Measurements from ENCODE around the gene ARMC5. TPM values are rescaled to one million over a fixed set of nuclear protein-coding genes. Genes with fewer than 3 reads are reported as not detected.
A peak's percentile ranks its signal among the peaks of the same experiment; 100 is the strongest.
"Not testable (repeated sequence)": the region's sequence is repeated elsewhere in the genome, so short reads cannot be mapped to it uniquely, and the experiment has no call there.

The ARMC5 gene, protein sequence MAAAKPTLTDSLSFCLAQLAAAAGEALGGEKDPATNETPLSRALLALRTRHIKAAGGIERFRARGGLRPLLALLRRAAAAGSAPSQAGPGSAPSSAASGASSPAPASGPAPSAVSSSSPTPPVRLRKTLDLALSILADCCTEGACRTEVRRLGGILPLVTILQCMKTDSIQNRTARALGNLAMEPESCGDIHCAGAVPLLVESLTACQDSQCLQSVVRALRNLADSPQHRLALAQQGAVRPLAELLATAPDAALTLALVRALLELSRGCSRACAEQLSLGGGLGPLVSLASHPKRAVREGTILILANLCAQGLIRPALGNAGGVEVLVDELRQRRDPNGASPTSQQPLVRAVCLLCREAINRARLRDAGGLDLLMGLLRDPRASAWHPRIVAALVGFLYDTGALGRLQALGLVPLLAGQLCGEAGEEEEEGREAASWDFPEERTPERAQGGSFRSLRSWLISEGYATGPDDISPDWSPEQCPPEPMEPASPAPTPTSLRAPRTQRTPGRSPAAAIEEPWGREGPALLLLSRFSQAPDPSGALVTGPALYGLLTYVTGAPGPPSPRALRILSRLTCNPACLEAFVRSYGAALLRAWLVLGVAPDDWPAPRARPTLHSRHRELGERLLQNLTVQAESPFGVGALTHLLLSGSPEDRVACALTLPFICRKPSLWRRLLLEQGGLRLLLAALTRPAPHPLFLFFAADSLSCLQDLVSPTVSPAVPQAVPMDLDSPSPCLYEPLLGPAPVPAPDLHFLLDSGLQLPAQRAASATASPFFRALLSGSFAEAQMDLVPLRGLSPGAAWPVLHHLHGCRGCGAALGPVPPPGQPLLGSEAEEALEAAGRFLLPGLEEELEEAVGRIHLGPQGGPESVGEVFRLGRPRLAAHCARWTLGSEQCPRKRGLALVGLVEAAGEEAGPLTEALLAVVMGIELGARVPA
- 10 to 100 TPM; 11.4 to 12.3 TPM for total RNA-seq

DNA sequence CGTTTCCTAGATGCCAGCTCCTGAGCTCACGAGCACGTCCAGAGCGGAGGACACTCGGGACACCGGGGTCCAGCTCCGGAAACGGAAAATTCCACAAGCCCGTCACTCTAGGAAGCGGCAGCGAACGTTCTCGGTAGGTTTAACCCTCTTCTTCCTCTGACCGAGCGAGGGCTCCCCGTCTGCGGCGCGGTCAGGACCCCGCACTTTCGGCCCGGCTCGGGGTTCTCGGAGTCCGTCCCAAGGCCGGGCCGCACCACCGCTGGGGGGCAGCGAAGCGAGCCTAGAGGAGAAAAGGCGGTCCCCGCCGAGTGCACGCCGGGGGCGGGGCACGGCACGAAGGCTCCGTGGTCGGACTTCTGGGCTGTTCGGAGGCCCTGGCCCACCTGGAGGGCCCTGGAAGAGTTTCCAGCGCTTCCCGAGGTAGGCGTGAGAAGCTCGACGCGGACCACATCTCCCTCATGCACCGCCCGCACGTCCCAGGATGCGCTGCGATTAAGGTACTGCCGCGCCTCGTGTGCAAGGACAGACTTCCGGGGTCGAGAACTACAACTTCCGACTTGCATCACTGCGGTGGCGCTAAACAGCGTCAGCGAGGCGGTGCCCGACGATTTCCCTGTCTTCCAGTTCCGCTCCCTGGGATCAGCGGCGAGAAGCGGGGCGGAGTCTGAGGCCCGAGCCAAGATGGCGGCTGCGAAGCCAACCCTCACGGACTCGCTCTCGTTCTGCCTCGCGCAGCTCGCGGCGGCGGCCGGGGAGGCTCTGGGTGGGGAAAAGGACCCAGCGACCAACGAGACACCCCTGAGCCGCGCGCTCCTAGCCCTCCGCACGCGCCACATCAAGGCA lies at the start of gene ARMC5:
Gene ARMC5, plus strand, starts transcription at position 658 of the 843 bp plus-strand sequence. Its CDS starts 24 bp downstream, at position 682.
- H3K4me3 Mint-ChIP-seq, result peak within 1 kb of the TSS; percentile 92
- CTCF ChIA-PET, result interaction anchor here (0.6 to 6.3 kb wide), 23 partner anchors 8 to 434 kb away, joined by 3 to 33 read pairs (median 4); partner anchors contain the start of genes TGFB1I1 and ZNF843

DNA sequence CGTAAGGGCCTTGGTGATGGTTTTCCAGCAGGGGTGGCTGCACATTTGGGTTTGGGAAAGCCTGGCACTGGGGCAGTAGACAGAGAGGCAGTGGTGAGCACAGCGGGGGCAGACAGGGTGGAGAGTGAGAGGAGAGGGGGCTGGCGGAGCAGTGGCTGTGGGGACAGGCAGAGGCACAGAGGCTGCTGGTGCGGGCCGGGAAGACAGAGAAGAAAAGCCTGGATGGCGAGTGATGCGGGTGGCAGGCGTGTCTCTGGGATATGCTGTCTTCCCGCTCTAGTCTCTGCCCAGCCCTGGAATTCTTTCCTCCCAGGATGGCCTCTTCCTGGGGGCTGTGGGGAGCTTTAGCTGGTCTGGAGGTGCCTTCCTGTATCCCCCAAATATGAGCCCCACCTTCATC lies 49.2 kb upstream of the ARMC5 start:
- ChIA-PET CTCF (interaction anchor here (0.6 to 1.3 kb wide), 4 partner anchors 8 to 230 kb away, joined by 3 to 4 read pairs (median 4); partner anchors contain the start of gene FUS), POLR2A (no interaction called here)
- Mint-ChIP-seq H3K4me1 (peaks cover 8% of the 10 kb centered on the region), H3K4me3 (no peak overlapping the region), H3K27ac (no peak overlapping the region), H3K27me3 (peaks cover 7% of the 10 kb centered on the region), H3K9me3 (no peaks in the 10 kb centered on the region), H3K36me3 (ENCODE audit: low read depth) (no peaks in the 10 kb centered on the region)
- no peak for DNase-seq

More for the DNA sequence above, at the start of gene ARMC5:
- POLR2A ChIA-PET, result no interaction called here
- H3K36me3 Mint-ChIP-seq (ENCODE audit: low read depth), result peaks cover 20% of the 10 kb centered on the region
- H3K4me1 Mint-ChIP-seq, result peaks cover 48% of the 10 kb centered on the region
- no peaks in the 10 kb centered on the region for H3K27me3 Mint-ChIP-seq
- peak; percentile 98 for DNase-seq
- H3K9me3 Mint-ChIP-seq, result no peaks in the 10 kb centered on the region
- H3K27ac Mint-ChIP-seq, result peak within 1 kb of the TSS; percentile 98

DNA sequence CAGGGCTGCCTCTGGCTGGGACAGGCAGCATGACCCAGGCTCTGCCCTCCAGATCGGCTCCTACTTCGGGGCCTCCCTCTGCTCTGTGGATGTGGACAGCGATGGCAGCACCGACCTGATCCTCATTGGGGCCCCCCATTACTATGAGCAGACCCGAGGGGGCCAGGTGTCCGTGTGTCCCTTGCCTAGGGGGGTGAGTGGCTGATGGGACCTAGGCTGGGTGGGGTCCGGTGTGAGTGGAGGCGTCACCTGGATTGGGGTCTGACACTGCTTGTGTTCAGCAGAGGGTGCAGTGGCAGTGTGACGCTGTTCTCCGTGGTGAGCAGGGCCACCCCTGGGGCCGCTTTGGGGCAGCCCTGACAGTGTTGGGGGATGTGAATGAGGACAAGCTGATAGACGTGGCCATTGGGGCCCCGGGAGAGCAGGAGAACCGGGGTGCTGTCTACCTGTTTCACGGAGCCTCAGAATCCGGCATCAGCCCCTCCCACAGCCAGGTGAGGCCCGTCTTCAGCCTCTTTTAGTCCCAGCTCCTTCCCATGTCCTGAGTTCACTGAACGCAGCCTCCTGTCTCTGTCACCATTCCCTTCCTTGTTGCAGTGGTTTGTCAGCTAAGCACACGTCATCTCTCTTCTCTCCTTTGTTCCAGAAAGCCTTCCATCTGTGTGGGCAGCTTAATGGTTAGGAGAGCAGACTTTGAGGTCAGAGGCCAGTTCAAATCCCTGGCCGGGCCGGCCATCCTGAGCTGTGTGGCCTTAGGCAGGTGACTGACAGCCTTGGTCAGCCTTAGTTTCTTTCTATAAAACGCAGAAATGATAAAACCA lies 48.1 kb upstream of the ARMC5 start:
- no peaks in the 10 kb centered on the region for H3K9me3 Mint-ChIP-seq
- ChIA-PET CTCF (interaction anchor here (1.3 kb wide), 1 partner anchor 9 kb away, joined by 4 read pairs; no protein-coding TSS in a partner anchor), POLR2A (no interaction called here)
- no peak overlapping the region for H3K27ac Mint-ChIP-seq
- H3K27me3 Mint-ChIP-seq, result peaks cover 7% of the 10 kb centered on the region
- peaks cover 13% of the 10 kb centered on the region for H3K4me1 Mint-ChIP-seq
- no peaks in the 10 kb centered on the region for H3K36me3 Mint-ChIP-seq (ENCODE audit: low read depth)
- no peak overlapping the region for H3K4me3 Mint-ChIP-seq
- DNase-seq, result no peak

DNA sequence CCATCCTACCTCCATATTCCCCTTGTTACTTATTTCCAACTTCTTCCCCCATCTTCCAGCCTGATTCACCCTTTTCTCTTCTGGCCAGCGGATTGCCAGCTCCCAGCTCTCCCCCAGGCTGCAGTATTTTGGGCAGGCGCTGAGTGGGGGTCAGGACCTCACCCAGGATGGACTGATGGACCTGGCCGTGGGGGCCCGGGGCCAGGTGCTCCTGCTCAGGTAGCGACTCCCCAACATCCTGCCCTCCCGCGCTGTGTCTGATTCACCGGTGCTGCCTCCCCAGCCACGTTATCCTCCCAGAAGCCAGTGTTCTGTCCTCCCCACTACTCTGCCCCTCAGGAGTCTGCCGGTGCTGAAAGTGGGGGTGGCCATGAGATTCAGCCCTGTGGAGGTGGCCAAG lies 46.6 kb upstream of the ARMC5 start:
- Mint-ChIP-seq H3K9me3 (no peaks in the 10 kb centered on the region), H3K36me3 (ENCODE audit: low read depth) (no peaks in the 10 kb centered on the region), H3K27me3 (peaks cover 11% of the 10 kb centered on the region), H3K4me3 (no peak overlapping the region), H3K4me1 (peaks cover 18% of the 10 kb centered on the region), H3K27ac (peak overlapping the region; percentile 34)
- ChIA-PET CTCF (no interaction called here), POLR2A (no interaction called here)
- DNase-seq, result no peak

DNA sequence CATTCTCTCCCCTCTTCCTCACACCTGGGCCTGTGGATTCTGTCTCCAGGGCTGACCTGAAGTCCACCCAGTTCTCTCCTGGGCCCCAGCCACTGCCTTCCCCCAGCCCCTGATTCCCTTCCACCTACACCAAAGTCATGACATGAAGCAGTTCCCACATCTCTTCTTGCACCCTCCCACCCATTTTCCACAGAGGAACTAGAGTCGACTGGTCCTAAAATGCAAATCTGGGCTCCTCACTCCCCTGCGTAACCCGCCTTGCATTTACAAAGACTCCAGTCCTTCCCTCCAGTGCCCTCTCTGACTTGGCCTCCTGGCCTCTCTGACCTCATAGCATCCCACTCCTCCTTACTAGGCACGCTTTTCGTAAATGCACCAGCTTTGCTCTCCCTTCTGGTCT lies 45.9 kb upstream of the ARMC5 start:
- peaks cover 10% of the 10 kb centered on the region for H3K27me3 Mint-ChIP-seq
- H3K36me3 Mint-ChIP-seq (ENCODE audit: low read depth), result no peaks in the 10 kb centered on the region
- ChIA-PET POLR2A (no interaction called here), CTCF (no interaction called here)
- no peak for DNase-seq
- no peak overlapping the region for H3K4me3 Mint-ChIP-seq
- H3K27ac Mint-ChIP-seq, result no peak overlapping the region
- peaks cover 21% of the 10 kb centered on the region for H3K4me1 Mint-ChIP-seq
- H3K9me3 Mint-ChIP-seq, result no peaks in the 10 kb centered on the region

DNA sequence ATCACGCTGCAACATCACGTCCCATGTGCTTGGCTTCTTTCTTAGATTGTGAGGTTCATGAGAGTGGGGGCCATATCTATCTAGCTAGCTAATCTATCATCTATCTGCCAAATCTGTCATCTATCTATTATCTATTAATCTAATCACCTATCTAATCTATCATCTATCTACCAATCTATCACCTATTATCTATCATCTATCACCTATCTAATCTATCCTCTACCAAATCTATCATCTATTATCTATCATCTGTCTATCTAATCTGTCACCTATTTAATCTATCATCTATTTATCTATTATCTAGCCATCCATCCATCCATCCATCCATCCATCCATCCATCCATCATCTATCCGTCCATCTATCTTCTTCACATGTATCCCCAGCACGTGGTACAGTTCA lies 45.4 kb upstream of the ARMC5 start:
- Mint-ChIP-seq H3K27me3 (peaks cover 6% of the 10 kb centered on the region), H3K36me3 (ENCODE audit: low read depth) (no peaks in the 10 kb centered on the region), H3K27ac (no peak overlapping the region), H3K4me1 (peaks cover 21% of the 10 kb centered on the region), H3K4me3 (no peak overlapping the region), H3K9me3 (no peaks in the 10 kb centered on the region)
- no peak for DNase-seq
- ChIA-PET POLR2A (no interaction called here), CTCF (interaction anchor here (0.5 to 1.3 kb wide), 2 partner anchors 18 to 355 kb away, joined by 3 read pairs; no protein-coding TSS in a partner anchor)

DNA sequence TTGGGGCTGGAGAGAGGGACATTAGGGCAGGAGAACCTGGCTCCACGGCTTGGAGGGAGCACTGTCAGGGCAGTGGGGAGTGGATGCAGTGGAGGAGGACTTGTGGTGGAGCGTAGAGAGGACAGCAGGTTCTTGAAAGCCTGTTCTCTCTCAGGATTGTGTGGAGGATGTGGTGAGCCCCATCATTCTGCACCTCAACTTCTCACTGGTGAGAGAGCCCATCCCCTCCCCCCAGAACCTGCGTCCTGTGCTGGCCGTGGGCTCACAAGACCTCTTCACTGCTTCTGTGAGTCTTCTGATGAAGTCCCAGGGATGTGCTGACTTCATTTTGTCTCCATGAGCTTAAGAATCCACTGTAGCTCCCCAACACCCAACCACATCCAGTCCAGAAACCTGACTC lies 44.6 kb upstream of the ARMC5 start:
- no peak overlapping the region for H3K4me3 Mint-ChIP-seq
- no peak for DNase-seq

DNA sequence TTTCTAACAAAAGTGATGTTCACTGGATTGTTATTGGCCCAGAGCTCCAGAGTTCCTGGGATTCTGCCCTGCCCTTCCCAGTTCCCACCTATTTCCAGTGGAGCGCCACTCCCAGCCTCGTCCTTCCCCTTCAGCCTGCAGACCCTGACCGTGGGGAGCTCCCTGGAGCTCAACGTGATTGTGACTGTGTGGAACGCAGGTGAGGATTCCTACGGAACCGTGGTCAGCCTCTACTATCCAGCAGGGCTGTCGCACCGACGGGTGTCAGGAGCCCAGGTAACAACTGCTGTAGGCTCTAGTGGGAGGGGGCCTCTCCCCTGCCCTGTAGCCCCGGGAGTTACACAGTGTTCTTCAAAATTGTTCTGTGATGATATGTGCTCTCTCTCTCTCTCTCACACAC lies 42.9 kb upstream of the ARMC5 start:
- Mint-ChIP-seq H3K9me3 (no peaks in the 10 kb centered on the region), H3K27ac (peak overlapping the region; percentile 46), H3K4me1 (peaks cover 34% of the 10 kb centered on the region), H3K4me3 (no peak overlapping the region), H3K27me3 (peaks cover 6% of the 10 kb centered on the region), H3K36me3 (ENCODE audit: low read depth) (peaks cover 2% of the 10 kb centered on the region)
- CTCF ChIA-PET, result interaction anchor here (1.0 kb wide), 1 partner anchor 9 kb away, joined by 3 read pairs; no protein-coding TSS in a partner anchor
- DNase-seq, result no peak
- POLR2A ChIA-PET, result no interaction called here

More for the DNA sequence above, 44.6 kb upstream of the ARMC5 start:
- no peak overlapping the region for H3K27ac Mint-ChIP-seq
- peaks cover 6% of the 10 kb centered on the region for H3K27me3 Mint-ChIP-seq
- H3K9me3 Mint-ChIP-seq, result no peaks in the 10 kb centered on the region
- H3K4me1 Mint-ChIP-seq, result peaks cover 21% of the 10 kb centered on the region
- H3K36me3 Mint-ChIP-seq (ENCODE audit: low read depth), result no peaks in the 10 kb centered on the region
- POLR2A ChIA-PET, result no interaction called here
- CTCF ChIA-PET, result interaction anchor here (1.1 to 1.8 kb wide), 3 partner anchors 17 to 32 kb away, joined by 3 to 4 read pairs (median 4); partner anchors contain the start of gene ITGAD

DNA sequence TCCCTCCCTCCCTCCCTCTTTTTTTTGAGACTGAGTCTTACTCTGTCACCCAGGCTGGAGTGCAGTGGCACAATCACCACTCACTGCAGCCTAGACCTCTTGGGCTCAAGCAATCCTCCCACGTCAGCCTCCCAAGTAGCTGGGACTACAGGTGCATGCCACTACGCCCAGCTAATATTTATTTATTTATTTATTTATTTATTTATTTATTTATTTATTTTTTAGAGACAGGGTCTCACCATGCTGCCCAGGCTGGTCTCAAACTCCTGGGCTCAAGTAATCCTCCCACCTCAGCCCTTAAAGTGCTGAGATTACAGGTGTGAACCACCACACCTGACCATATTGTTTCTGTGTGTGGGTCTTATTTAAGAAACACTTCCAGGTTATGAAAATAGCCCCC lies 42.3 kb upstream of the ARMC5 start:
- peaks cover 41% of the 10 kb centered on the region for H3K4me1 Mint-ChIP-seq
- H3K27ac Mint-ChIP-seq; H3K36me3 Mint-ChIP-seq (ENCODE audit: low read depth); H3K9me3 Mint-ChIP-seq; H3K4me3 Mint-ChIP-seq; DNase-seq; H3K27me3 Mint-ChIP-seq; POLR2A ChIA-PET: not testable (repeated sequence)
- CTCF ChIA-PET, result interaction anchor here (1.0 kb wide), 1 partner anchor 9 kb away, joined by 3 read pairs; no protein-coding TSS in a partner anchor

DNA sequence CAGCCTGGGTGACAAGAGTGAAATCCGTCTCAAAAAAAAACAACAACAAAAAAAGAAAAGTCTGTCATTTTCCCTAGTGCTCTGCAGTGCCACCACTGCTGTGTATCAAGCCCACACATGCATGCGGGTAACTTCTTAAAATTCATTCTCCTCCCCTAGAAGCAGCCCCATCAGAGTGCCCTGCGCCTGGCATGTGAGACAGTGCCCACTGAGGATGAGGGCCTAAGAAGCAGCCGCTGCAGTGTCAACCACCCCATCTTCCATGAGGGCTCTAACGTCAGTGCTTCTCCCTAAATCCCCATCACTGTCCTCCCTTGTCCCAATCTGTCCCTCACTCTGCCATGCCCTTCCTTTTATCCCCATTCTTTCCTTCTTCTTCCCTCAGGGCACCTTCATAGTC lies 41.4 kb upstream of the ARMC5 start:
- Mint-ChIP-seq H3K36me3 (ENCODE audit: low read depth) (peaks cover 3% of the 10 kb centered on the region), H3K27me3 (peaks cover 4% of the 10 kb centered on the region), H3K27ac (peak overlapping the region; percentile 1), H3K9me3 (peaks cover 3% of the 10 kb centered on the region), H3K4me3 (no peak overlapping the region), H3K4me1 (peaks cover 48% of the 10 kb centered on the region)
- POLR2A ChIA-PET, result no interaction called here
- CTCF ChIA-PET, result no interaction called here
- DNase-seq, result no peak

DNA sequence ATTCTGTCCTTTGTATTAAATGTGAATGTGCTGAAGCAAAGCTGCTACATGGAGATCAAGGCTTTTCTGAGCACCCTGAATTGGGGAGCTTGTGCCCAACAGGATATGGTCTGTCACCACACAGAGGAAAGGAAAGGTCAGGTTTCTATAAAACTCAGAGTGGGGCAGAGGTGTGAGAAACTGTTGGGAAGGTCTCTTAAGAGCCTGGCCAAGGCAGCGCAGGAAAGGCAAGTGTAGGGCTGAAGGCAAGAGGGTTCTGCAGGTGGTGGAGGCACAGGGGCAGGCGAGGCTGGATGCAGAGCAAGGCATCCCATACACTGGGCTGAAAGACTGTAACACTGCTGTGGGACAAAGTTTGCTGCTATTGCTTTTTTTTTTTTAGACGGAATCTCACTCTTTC lies 39.3 kb upstream of the ARMC5 start:
- CTCF ChIA-PET, result interaction anchor here (1.1 to 2.2 kb wide), 4 partner anchors 10 to 35 kb away, joined by 3 to 6 read pairs (median 4); no protein-coding TSS in a partner anchor
- peaks cover 49% of the 10 kb centered on the region for H3K4me1 Mint-ChIP-seq
- H3K36me3 Mint-ChIP-seq (ENCODE audit: low read depth), result peaks cover 3% of the 10 kb centered on the region
- H3K9me3 Mint-ChIP-seq, result peaks cover 3% of the 10 kb centered on the region
- H3K4me3 Mint-ChIP-seq, result no peak overlapping the region
- H3K27ac Mint-ChIP-seq, result no peak overlapping the region
- H3K27me3 Mint-ChIP-seq, result peaks cover 4% of the 10 kb centered on the region
- POLR2A ChIA-PET, result interaction anchor here (0.6 to 0.7 kb wide), 2 partner anchors 33 to 672 kb away, joined by 3 to 4 read pairs; no protein-coding TSS in a partner anchor
- peak; percentile 11 for DNase-seq
